K562 (cell line): Measurements from ENCODE around the gene CFAP410. TPM values are rescaled to one million over a fixed set of nuclear protein-coding genes. Genes with fewer than 3 reads are reported as not detected.

Experiments used
- CREBBP ChIP-seq: IDR thresholded peaks from one replicate; pipeline ENCODE4 v1.6.1; 2012; ENCODE audit warnings: low read depth, mild to moderate bottlenecking, control low read depth, inconsistent platforms, low read length
- ELF4 ChIP-seq: fragments of 450-650 bp; formaldehyde crosslinking; IDR thresholded peaks from 2 replicates; pipeline ENCODE4 v1.4.0; 2022; ENCODE audit warnings: missing genetic modification characterization
- ERF ChIP-seq: fragments of 450-650 bp; formaldehyde crosslinking; IDR thresholded peaks from 2 replicates; pipeline ENCODE4 v1.4.0; 2020; ENCODE audit warnings: mild to moderate bottlenecking, mixed read lengths
- GMEB1 ChIP-seq: fragments of 250-450 bp; sonication (Bioruptor Pico); IDR thresholded peaks from 2 replicates; pipeline ENCODE4 v1.4.0; 2020; ENCODE audit warnings: mild to moderate bottlenecking
- ID3 ChIP-seq, 2 experiments: fragments of 250-450 bp in 1 of 2; fragments of 450-650 bp in 1 of 2; sonication (Bioruptor Pico) in 1 of 2; IDR thresholded peaks; 2 replicates each; pipeline versions ENCODE4 v1.6.1 to v1.8.0; 2016 to 2021; ENCODE audit warnings: mild to moderate bottlenecking in 2 of 2, moderate library complexity in 2 of 2, missing compliant biosample characterization in 1 of 2, missing genetic modification characterization in 1 of 2
- KDM5B ChIP-seq: fragments of 200-600 bp; sonication (generic); IDR thresholded peaks from 2 replicates; pipeline ENCODE4 v1.6.1; 2012; ENCODE audit warnings: low read depth, mild to moderate bottlenecking, moderate library complexity, low read length, control low read depth, inconsistent platforms; ENCODE audit not compliant: insufficient replicate concordance
- NFXL1 ChIP-seq: fragments of 450-650 bp; formaldehyde crosslinking; IDR thresholded peaks from 2 replicates; pipeline ENCODE4 v1.4.0; 2021; ENCODE audit warnings: mild to moderate bottlenecking
- RB1 ChIP-seq: fragments of 450-650 bp; IDR thresholded peaks from 2 replicates; pipeline ENCODE4 v1.6.1; 2017; ENCODE audit warnings: low read depth, mild to moderate bottlenecking
- RFX5 ChIP-seq: IDR thresholded peaks from 2 replicates; pipeline ENCODE4 v1.6.1; 2011; ENCODE audit warnings: low read depth, mild to moderate bottlenecking, improper control_type of control experiment, low read length
- TBP ChIP-seq: optimal IDR thresholded peaks from 2 replicates; pipeline ENCODE3; 2011; ENCODE audit warnings: low read depth, low read length, improper control_type of control experiment
- TOE1 ChIP-seq, 2 experiments: fragments of 450-650 bp in 1 of 2; sonication (generic) in 1 of 2; formaldehyde crosslinking in 1 of 2; IDR thresholded peaks; 2 replicates each; pipeline versions ENCODE4 v1.7.1 to v1.8.0; 2016 to 2022; ENCODE audit warnings: borderline replicate concordance in 2 of 2, mild to moderate bottlenecking in 2 of 2, antibody characterized with exemption in 1 of 2, inconsistent platforms in 1 of 2, low read depth in 1 of 2, missing genetic modification reagents in 1 of 2, moderate library complexity in 1 of 2
- XRCC5 ChIP-seq: fragments of 200-400 bp; formaldehyde crosslinking; IDR thresholded peaks from 2 replicates; pipeline ENCODE4 v1.6.1; 2017; ENCODE audit warnings: low read depth, mild to moderate bottlenecking, low read length
- ZBTB33 ChIP-seq: sonication (generic); formaldehyde crosslinking; IDR thresholded peaks from 2 replicates; pipeline ENCODE4 v1.8.1; 2023; ENCODE audit warnings: mild to moderate bottlenecking, missing genetic modification reagents
- ZFPM2 ChIP-seq: fragments of 250-450 bp; sonication (Bioruptor Pico); IDR thresholded peaks from 2 replicates; pipeline ENCODE4 v1.5.1; 2022; ENCODE audit warnings: mild to moderate bottlenecking
- ZNF609 ChIP-seq: sonication (generic); formaldehyde crosslinking; IDR thresholded peaks from 2 replicates; pipeline ENCODE4 v1.8.1; 2023; ENCODE audit warnings: missing genetic modification reagents, mild to moderate bottlenecking, borderline replicate concordance
- ZNF75A ChIP-seq: fragments of 450-650 bp; formaldehyde crosslinking; IDR thresholded peaks from 2 replicates; pipeline ENCODE4 v1.4.0; 2020; ENCODE audit warnings: mild to moderate bottlenecking
- polyA plus RNA-seq, 8 experiments: library from polyadenylated mRNA; depleted of rRNA in 4 of 8; stranded (reverse) in 5 of 8; unstranded in 3 of 8; fragments of >200 nt; fragmentation: Nextera tagmentation in 2 of 8; fragmentation: Illumina TruSeq in 1 of 8; extraction: Ambion mirVana in 2 of 8; extraction: Trizol in 1 of 8; gene quantifications; 2 replicates each; pipeline versions ENCODE4 v1.2.1 to v1.2.3, GENCODE V29; 2011 to 2014; ENCODE audit warnings: inconsistent platforms in 1 of 8, missing spikeins in 1 of 8
- total RNA-seq, 7 experiments: library from RNA; depleted of rRNA in 6 of 7; stranded (reverse); fragments of >200 nt in 6 of 7; fragmentation: Illumina TruSeq in 2 of 7; extraction: Trizol in 2 of 7; gene quantifications; 2 replicates each; pipeline versions ENCODE4 v1.2.1 to v1.2.3, GENCODE V29; 2011 to 2021; ENCODE audit warnings: low replicate concordance in 1 of 7

Gene CFAP410
- total and polyA plus RNA-seq, 9 of the 15 experiments (the other 6 are each of a cell fraction or from before 2014, with no cell fraction given): 0.07 to 17.3 (median 2.3) TPM

GRCh38 chr21:44299458-44300261 is 39.5 kb downstream of the CFAP410 start, which contains the start of gene PFKL (continued):
- TF ChIP-seq RFX5: no peak
- peak; percentile 17; the same call in 1 of the 2 replicates for TF ChIP-seq ZBTB33 (CRISPR knock-in tag)
- TF ChIP-seq XRCC5: peak; percentile 48; the same call in 1 of the 2 replicates
- peak; percentile 50; the same call in 1 of the 2 replicates for TF ChIP-seq RB1
- no peak; the same call in 1 of the 2 replicates for TF ChIP-seq TOE1 (IDR thresholded peaks at IDR 0.05; ENCODE audit: borderline replicate concordance)
- TF ChIP-seq TOE1 (CRISPR knock-in tag; IDR thresholded peaks at IDR 0.05; ENCODE audit: borderline replicate concordance, low read depth): 0 out of 2 replicates have a peak, but pooled peaks have one; percentile 33
- no peak for TF ChIP-seq ID3 (CRISPR knock-in tag; IDR thresholded peaks at IDR 0.05)
- TF ChIP-seq ID3 (tag; IDR thresholded peaks at IDR 0.05): peak; percentile 79; the same call in 1 of the 2 replicates
- TF ChIP-seq ELF4 (CRISPR knock-in tag): 0 out of 2 replicates have a peak, but pooled peaks have one; percentile 67
- TF ChIP-seq ERF (CRISPR knock-in tag): peak; percentile 80
- no peak for TF ChIP-seq CREBBP
- TF ChIP-seq KDM5B: peak; percentile 74
- no peak for TF ChIP-seq ZFPM2
- no peak for TF ChIP-seq ZNF75A (CRISPR knock-in tag)
- 0 out of 2 replicates have a peak, but pooled peaks have one; percentile 79 for TF ChIP-seq ZNF609
- TF ChIP-seq NFXL1 (CRISPR knock-in tag): no peak
- peak; percentile 19 for TF ChIP-seq TBP
- 0 out of 2 replicates have a peak, but pooled peaks have one; percentile 34 for TF ChIP-seq GMEB1 (CRISPR knock-in tag)
